AG09319 (cell line): ENCODE measurements around the gene NXPH3.

Experiments used
- DNase-seq: peaks from one replicate; pipeline ENCODE4 v3.0.0-alpha.2; 2010; ENCODE audit warnings: low read depth; ENCODE audit errors: extremely low read depth
- CTCF ChIP-seq: IDR thresholded peaks from 2 replicates; pipeline ENCODE4 v1.5.1; 2011; ENCODE audit warnings: low read depth, mild to moderate bottlenecking, inconsistent platforms, low read length, moderate library complexity

Gene NXPH3

GRCh38 chr17:49597928-49598655 is 22.4 kb downstream of the NXPH3 start:
- no peak for DNase-seq
- TF ChIP-seq CTCF: no peak

GRCh38 chr17:49598918-49599317 is 23.2 kb downstream of the NXPH3 start:
- no peak for DNase-seq
- no peak for TF ChIP-seq CTCF

GRCh38 chr17:49600949-49601348 is 25.3 kb downstream of the NXPH3 start:
- no peak for DNase-seq
- no peak for TF ChIP-seq CTCF

- TF ChIP-seq CTCF: no peak
- no peak for DNase-seq
Observed at GRCh38 chr17:49602783-49603182, 27.1 kb downstream of the NXPH3 start.

- no peak for TF ChIP-seq CTCF
- no peak for DNase-seq
Observed at GRCh38 chr17:49603238-49603637, 27.6 kb downstream of the NXPH3 start.

- DNase-seq: no peak
- TF ChIP-seq CTCF: no peak; the same call in none of the 2 replicates
Observed at GRCh38 chr17:49603720-49604119, 28.0 kb downstream of the NXPH3 start.

- no peak for TF ChIP-seq CTCF
- DNase-seq: no peak
Observed at GRCh38 chr17:49604314-49604869, 28.7 kb downstream of the NXPH3 start.
